ENCODE measurements around the gene MRPL53. TPM values are rescaled to one million over a fixed set of nuclear protein-coding genes. Genes with fewer than 3 reads are reported as not detected.

Gene MRPL53
- total and polyA plus RNA-seq, 2 of the 13 experiments (the other 11 are each of a cell fraction or from before 2014, with no cell fraction given) = 34.3 to 51.9 TPM

DNA sequence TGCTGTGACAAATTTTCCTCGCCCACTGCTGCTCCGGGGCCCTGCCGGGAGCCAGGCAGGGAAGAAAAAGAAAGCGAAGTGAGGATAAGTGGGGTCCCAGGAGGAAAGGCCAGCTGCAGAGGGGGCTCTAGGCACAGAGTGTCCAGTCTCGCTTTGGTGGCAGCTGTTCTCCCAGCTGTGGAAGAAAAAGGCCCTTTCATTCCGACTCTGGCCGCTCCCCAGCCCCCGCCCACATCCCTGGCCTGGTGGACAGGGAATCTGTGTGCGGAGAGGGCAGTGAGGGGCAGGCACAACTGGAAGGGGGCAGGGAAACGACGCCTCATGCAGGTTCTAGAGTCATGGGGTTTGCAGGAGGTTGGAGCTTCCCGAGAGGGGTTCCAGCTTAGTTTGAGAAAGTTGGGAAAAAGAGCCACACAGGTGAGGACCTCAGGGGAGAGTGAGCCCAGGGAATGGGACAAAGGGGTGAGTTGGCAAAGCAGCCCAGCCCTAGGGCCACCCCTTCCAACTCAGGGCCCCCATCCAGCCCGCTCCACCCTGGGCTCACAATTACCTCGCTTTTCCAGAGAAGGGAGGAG, 32.6 kb downstream of the MRPL53 start (continued):
- TF ChIP-seq, protein P1, sequence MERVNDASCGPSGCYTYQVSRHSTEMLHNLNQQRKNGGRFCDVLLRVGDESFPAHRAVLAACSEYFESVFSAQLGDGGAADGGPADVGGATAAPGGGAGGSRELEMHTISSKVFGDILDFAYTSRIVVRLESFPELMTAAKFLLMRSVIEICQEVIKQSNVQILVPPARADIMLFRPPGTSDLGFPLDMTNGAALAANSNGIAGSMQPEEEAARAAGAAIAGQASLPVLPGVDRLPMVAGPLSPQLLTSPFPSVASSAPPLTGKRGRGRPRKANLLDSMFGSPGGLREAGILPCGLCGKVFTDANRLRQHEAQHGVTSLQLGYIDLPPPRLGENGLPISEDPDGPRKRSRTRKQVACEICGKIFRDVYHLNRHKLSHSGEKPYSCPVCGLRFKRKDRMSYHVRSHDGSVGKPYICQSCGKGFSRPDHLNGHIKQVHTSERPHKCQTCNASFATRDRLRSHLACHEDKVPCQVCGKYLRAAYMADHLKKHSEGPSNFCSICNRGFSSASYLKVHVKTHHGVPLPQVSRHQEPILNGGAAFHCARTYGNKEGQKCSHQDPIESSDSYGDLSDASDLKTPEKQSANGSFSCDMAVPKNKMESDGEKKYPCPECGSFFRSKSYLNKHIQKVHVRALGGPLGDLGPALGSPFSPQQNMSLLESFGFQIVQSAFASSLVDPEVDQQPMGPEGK (CRISPR knock-in tag; IDR thresholded peaks at IDR 0.05) = peak; percentile 83
- TF ChIP-seq U2AF2 (IDR thresholded peaks at IDR 0.05; ENCODE audit: low read depth, low read length) (peak; percentile 87; the same call in 1 of the 2 replicates), RFXAP (CRISPR knock-in tag; IDR thresholded peaks at IDR 0.05; ENCODE audit: borderline replicate concordance) (0 out of 2 replicates have a peak, but pooled peaks have one; percentile 18), EEA1 (CRISPR knock-in tag; IDR thresholded peaks at IDR 0.05; ENCODE audit: borderline replicate concordance) (no peak), ZNF367 (CRISPR knock-in tag; IDR thresholded peaks at IDR 0.05; ENCODE audit: borderline replicate concordance) (no peak), RARA (CRISPR knock-in tag; IDR thresholded peaks at IDR 0.05) (no peak), WIZ (CRISPR knock-in tag; IDR thresholded peaks at IDR 0.05) (0 out of 2 replicates have a peak, but pooled peaks have one; percentile 31), ETS1 (CRISPR knock-in tag; IDR thresholded peaks at IDR 0.05) (no peak), ZNF562 (CRISPR knock-in tag; IDR thresholded peaks at IDR 0.05; ENCODE audit: borderline replicate concordance) (no peak), SMAD1 (CRISPR knock-in tag; IDR thresholded peaks at IDR 0.05; ENCODE audit: borderline replicate concordance, low read depth) (no peak), TFDP1 (CRISPR knock-in tag; IDR thresholded peaks at IDR 0.05; ENCODE audit: borderline replicate concordance) (no peak), MXD4 (CRISPR knock-in tag; IDR thresholded peaks at IDR 0.05) (no peak), ZNF329 (CRISPR knock-in tag; IDR thresholded peaks at IDR 0.05; ENCODE audit: low read depth) (0 out of 2 replicates have a peak, but pooled peaks have one; percentile 13), EED (CRISPR knock-in tag; IDR thresholded peaks at IDR 0.05) (0 out of 2 replicates have a peak, but pooled peaks have one; percentile 55), SRSF4 (IDR thresholded peaks at IDR 0.05; ENCODE audit: low read depth, low read length, poor library complexity, severe bottlenecking) (no peak), MIXL1 (CRISPR knock-in tag; IDR thresholded peaks at IDR 0.05) (no peak), U2AF1 (optimal IDR thresholded peaks at IDR 0.05; ENCODE audit: low read depth, low read length) (peak; percentile 66), POLR2A (IDR thresholded peaks at IDR 0.05; ENCODE audit: insufficient read depth in 1 of 2, low read depth in 2 of 2, low read length in 2 of 2) (peak in 1 of 2 experiments; percentile 7; a peak in 1 of 4 replicates), SOX13 (IDR thresholded peaks at IDR 0.05) (no peak), SOX13 (CRISPR knock-in tag; conservative IDR thresholded peaks at IDR 0.05 in 1 of 2, IDR thresholded peaks at IDR 0.05 in 1 of 2) (no peak)
- TF ChIP-seq, protein P2, sequence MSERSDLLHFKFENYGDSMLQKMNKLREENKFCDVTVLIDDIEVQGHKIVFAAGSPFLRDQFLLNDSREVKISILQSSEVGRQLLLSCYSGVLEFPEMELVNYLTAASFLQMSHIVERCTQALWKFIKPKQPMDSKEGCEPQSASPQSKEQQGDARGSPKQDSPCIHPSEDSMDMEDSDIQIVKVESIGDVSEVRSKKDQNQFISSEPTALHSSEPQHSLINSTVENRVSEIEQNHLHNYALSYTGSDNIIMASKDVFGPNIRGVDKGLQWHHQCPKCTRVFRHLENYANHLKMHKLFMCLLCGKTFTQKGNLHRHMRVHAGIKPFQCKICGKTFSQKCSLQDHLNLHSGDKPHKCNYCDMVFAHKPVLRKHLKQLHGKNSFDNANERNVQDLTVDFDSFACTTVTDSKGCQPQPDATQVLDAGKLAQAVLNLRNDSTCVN (CRISPR knock-in tag; IDR thresholded peaks at IDR 0.05; ENCODE audit: borderline replicate concordance) = 0 out of 2 replicates have a peak, but pooled peaks have one; percentile 26
- TF ChIP-seq, protein P3, sequence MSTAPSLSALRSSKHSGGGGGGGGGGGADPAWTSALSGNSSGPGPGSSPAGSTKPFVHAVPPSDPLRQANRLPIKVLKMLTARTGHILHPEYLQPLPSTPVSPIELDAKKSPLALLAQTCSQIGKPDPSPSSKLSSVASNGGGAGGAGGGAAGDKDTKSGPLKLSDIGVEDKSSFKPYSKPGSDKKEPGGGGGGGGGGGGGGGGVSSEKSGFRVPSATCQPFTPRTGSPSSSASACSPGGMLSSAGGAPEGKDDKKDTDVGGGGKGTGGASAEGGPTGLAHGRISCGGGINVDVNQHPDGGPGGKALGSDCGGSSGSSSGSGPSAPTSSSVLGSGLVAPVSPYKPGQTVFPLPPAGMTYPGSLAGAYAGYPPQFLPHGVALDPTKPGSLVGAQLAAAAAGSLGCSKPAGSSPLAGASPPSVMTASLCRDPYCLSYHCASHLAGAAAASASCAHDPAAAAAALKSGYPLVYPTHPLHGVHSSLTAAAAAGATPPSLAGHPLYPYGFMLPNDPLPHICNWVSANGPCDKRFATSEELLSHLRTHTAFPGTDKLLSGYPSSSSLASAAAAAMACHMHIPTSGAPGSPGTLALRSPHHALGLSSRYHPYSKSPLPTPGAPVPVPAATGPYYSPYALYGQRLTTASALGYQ (CRISPR knock-in tag; IDR thresholded peaks at IDR 0.05) = no peak

Data from HepG2 (cell line).